ENCODE results near the gene MIOX. TPM values are rescaled to one million over a fixed set of nuclear protein-coding genes. Genes with fewer than 3 reads are reported as not detected.

MIOX gene
- total RNA-seq, 2 experiments from 2014 or later = 0.29 TPM; not detected in 1

- H3K9me3 Mint-ChIP-seq = no peaks in the 10 kb centered on the region
- H3K4me1 Mint-ChIP-seq = peaks cover 8% of the 10 kb centered on the region
Measured at GRCh38 chr22:50489363-50490243, 2.9 kb downstream of the MIOX start.

GRCh38 chr22:50490531-50491308, 4.1 kb downstream of the MIOX start:
- Mint-ChIP-seq H3K36me3 (no peaks in the 10 kb centered on the region), H3K27me3 (no peaks in the 10 kb centered on the region), H3K9me3 (no peaks in the 10 kb centered on the region), H3K27ac (peak overlapping the region; percentile 31), H3K4me1 (peaks cover 8% of the 10 kb centered on the region), H3K4me3 (peak overlapping the region; percentile 19)
- no peak for DNase-seq

More at GRCh38 chr22:50489363-50490243, 2.9 kb downstream of the MIOX start:
- no peaks in the 10 kb centered on the region for H3K36me3 Mint-ChIP-seq
- no peak for DNase-seq
- no peak overlapping the region for H3K4me3 Mint-ChIP-seq
- H3K27me3 Mint-ChIP-seq = no peaks in the 10 kb centered on the region
- no peak overlapping the region for H3K27ac Mint-ChIP-seq

GRCh38 chr22:50497093-50497492, 10.4 kb downstream of the MIOX start:
- Mint-ChIP-seq H3K4me3 (no peak overlapping the region), H3K4me1 (peaks cover 6% of the 10 kb centered on the region), H3K27ac (no peak overlapping the region), H3K27me3 (no peaks in the 10 kb centered on the region), H3K36me3 (peaks cover under 1% of the 10 kb centered on the region), H3K9me3 (no peaks in the 10 kb centered on the region)
- DNase-seq = no peak

GRCh38 chr22:50498322-50498890, 11.7 kb downstream of the MIOX start:
- Mint-ChIP-seq H3K4me1 (peaks cover 6% of the 10 kb centered on the region), H3K27ac (no peak overlapping the region), H3K27me3 (no peaks in the 10 kb centered on the region), H3K9me3 (no peaks in the 10 kb centered on the region), H3K36me3 (peaks cover 2% of the 10 kb centered on the region), H3K4me3 (no peak overlapping the region)
- peak; percentile 70 for DNase-seq

- Mint-ChIP-seq H3K27ac (no peak overlapping the region), H3K4me3 (no peak overlapping the region)
Measured at GRCh38 chr22:50500452-50500851, 13.8 kb downstream of the MIOX start.

GRCh38 chr22:50502096-50502495, 15.4 kb downstream of the MIOX start:
- Mint-ChIP-seq H3K27ac (no peak overlapping the region), H3K36me3 (peaks cover 2% of the 10 kb centered on the region), H3K9me3 (no peaks in the 10 kb centered on the region), H3K27me3 (no peaks in the 10 kb centered on the region), H3K4me1 (peaks cover 6% of the 10 kb centered on the region), H3K4me3 (no peak overlapping the region)
- no peak for DNase-seq

More at GRCh38 chr22:50500452-50500851, 13.8 kb downstream of the MIOX start:
- Mint-ChIP-seq H3K4me1 (peaks cover 6% of the 10 kb centered on the region), H3K27me3 (no peaks in the 10 kb centered on the region), H3K9me3 (no peaks in the 10 kb centered on the region), H3K36me3 (peaks cover 2% of the 10 kb centered on the region)
- DNase-seq = no peak

- H3K27me3 Mint-ChIP-seq = no peaks in the 10 kb centered on the region
- no peak overlapping the region for H3K27ac Mint-ChIP-seq
- H3K4me3 Mint-ChIP-seq = no peak overlapping the region
- H3K36me3 Mint-ChIP-seq = peaks cover 2% of the 10 kb centered on the region
- peaks cover 6% of the 10 kb centered on the region for H3K4me1 Mint-ChIP-seq
- no peak for DNase-seq
- H3K9me3 Mint-ChIP-seq = no peaks in the 10 kb centered on the region
Measured at GRCh38 chr22:50502628-50503474, 16.2 kb downstream of the MIOX start.

- no peak overlapping the region for H3K4me3 Mint-ChIP-seq
- H3K27me3 Mint-ChIP-seq = no peaks in the 10 kb centered on the region
- no peak for DNase-seq
- H3K27ac Mint-ChIP-seq = no peak overlapping the region
- H3K36me3 Mint-ChIP-seq = peaks cover 2% of the 10 kb centered on the region
- peaks cover 1% of the 10 kb centered on the region for H3K4me1 Mint-ChIP-seq
- no peaks in the 10 kb centered on the region for H3K9me3 Mint-ChIP-seq
Measured at GRCh38 chr22:50503475-50504145, 17.0 kb downstream of the MIOX start.

GRCh38 chr22:50504369-50505211, 17.9 kb downstream of the MIOX start:
- no peak for DNase-seq
- Mint-ChIP-seq H3K9me3 (no peaks in the 10 kb centered on the region), H3K27ac (no peak overlapping the region), H3K4me3 (no peak overlapping the region), H3K36me3 (peaks cover 7% of the 10 kb centered on the region), H3K27me3 (no peaks in the 10 kb centered on the region), H3K4me1 (peaks cover 7% of the 10 kb centered on the region)

GRCh38 chr22:50505276-50505775, 18.7 kb downstream of the MIOX start:
- H3K4me1 Mint-ChIP-seq = peaks cover 7% of the 10 kb centered on the region
- H3K36me3 Mint-ChIP-seq = peaks cover 7% of the 10 kb centered on the region
- H3K4me3 Mint-ChIP-seq = no peak overlapping the region
- no peaks in the 10 kb centered on the region for H3K9me3 Mint-ChIP-seq
- DNase-seq = no peak
- no peak overlapping the region for H3K27ac Mint-ChIP-seq
- no peaks in the 10 kb centered on the region for H3K27me3 Mint-ChIP-seq

- Mint-ChIP-seq H3K27ac (no peak overlapping the region), H3K27me3 (no peaks in the 10 kb centered on the region), H3K4me1 (peaks cover 7% of the 10 kb centered on the region), H3K4me3 (peak overlapping the region; percentile 97), H3K36me3 (peaks cover 7% of the 10 kb centered on the region), H3K9me3 (no peaks in the 10 kb centered on the region)
- no peak for DNase-seq
Measured at GRCh38 chr22:50505776-50506610, 19.3 kb downstream of the MIOX start.

- Mint-ChIP-seq H3K27ac (peak overlapping the region; percentile 92), H3K27me3 (no peaks in the 10 kb centered on the region), H3K36me3 (peaks cover 7% of the 10 kb centered on the region), H3K4me3 (peak overlapping the region; percentile 97), H3K4me1 (peaks cover 7% of the 10 kb centered on the region), H3K9me3 (no peaks in the 10 kb centered on the region)
- no peak for DNase-seq
Measured at GRCh38 chr22:50506611-50507420, 20.2 kb downstream of the MIOX start.

Measured in activated naive CD8-positive, alpha-beta T cell treated with anti-CD3 and anti-CD28 coated beads for 36 hours (primary cell).